ENCODE results near the gene SCAF4. TPM values are rescaled to one million over a fixed set of nuclear protein-coding genes. Genes with fewer than 3 reads are reported as not detected.
A peak's percentile ranks its signal among the peaks of the same experiment; 100 is the strongest.

The SCAF4 gene
- total and polyA plus RNA-seq, 9 of the 15 experiments (the other 6 are each of a cell fraction or from before 2014, with no cell fraction given) = 2.3 to 55.7 (median 17.2) TPM

DNA sequence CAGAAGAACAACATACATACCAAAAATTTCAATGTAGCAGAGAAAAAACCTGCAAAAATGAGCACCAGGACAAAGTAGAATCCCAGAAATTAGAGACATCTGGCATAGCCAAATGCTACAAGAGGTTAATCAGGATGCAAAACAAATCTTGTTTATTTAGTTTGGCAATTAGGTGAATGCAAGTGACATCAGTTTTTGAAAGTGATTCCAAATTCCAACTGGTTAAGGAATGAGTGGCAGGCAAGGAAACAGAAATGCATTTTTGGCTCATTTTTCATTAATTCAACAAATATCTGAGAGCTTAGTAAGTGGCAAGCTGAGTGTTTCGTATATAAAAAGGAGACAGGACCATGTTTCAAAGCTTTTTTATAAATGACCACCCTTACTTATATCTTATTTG lies 21.3 kb downstream of the SCAF4 start:
- intact Hi-C loops (cut with micrococcal nuclease) (no loop called here), in situ Hi-C loops (cut with MboI) (no loop called here)
- Histone ChIP-seq H3K4me3 (no peak overlapping the region), H3K4me2 (ENCODE audit: insufficient read depth, low read length) (no peak overlapping the region), H3K79me2 (ENCODE audit: control insufficient read depth, insufficient read depth, low read length) (peaks cover 100% of the 10 kb centered on the region), H3K9me3 (replicated peaks; ENCODE audit: control insufficient read depth, insufficient read depth, low read depth, low read length) (no peaks in the 10 kb centered on the region), H2AFZ (ENCODE audit: low read depth, low read length) (no peak overlapping the region), H3K27me3 (ENCODE audit: control insufficient read depth in 2 of 2, insufficient read depth in 2 of 2, low read length in 2 of 2) (no peaks in the 10 kb centered on the region), H3K9me1 (ENCODE audit: control insufficient read depth, insufficient read depth, low read length) (no peaks in the 10 kb centered on the region), H3K4me1 (replicated peaks in 1 of 2; ENCODE audit: control insufficient read depth in 2 of 2, insufficient read depth in 2 of 2, low read length in 2 of 2) (peaks cover 3 to 39% of the 10 kb centered on the region in 2 experiments), H3K27ac (ENCODE audit: extremely low read depth, low read depth, low read length) (no peak overlapping the region), H3K9ac (ENCODE audit: insufficient read depth in 1 of 2, low read depth in 2 of 2, low read length in 2 of 2) (no peak overlapping the region), H3K36me3 (ENCODE audit: control insufficient read depth, insufficient read depth, low read length) (peaks cover 30% of the 10 kb centered on the region), H4K20me1 (replicated peaks; ENCODE audit: control insufficient read depth, insufficient read depth, low read length) (peaks cover 29% of the 10 kb centered on the region)
- CTCF ChIA-PET (ENCODE audit: low intra/inter-chr PET ratio) = no interaction called here
- 0 out of 2 replicates have a peak, but pooled peaks have one; percentile 8 for TF ChIP-seq SUPT5H (IDR thresholded peaks at IDR 0.05)
- no peak for TF ChIP-seq SIX5 (IDR thresholded peaks at IDR 0.05; ENCODE audit: borderline replicate concordance in 1 of 2, insufficient read depth in 1 of 2, low read depth in 1 of 2, low read length in 2 of 2)
- no TSS peak for BruUV-seq (replicated peaks)
- DNase-seq (ENCODE audit: extremely low read depth in 1 of 4, low spot score in 3 of 4) (no peak), ATAC-seq (no peak), FAIRE-seq (no peak)
- POLR2A ChIA-PET = interaction anchor here (1.2 kb wide), 1 partner anchor 12 kb away, joined by 3 read pairs; no protein-coding TSS in a partner anchor
- WGBS (ENCODE audit: insufficient coverage, low coverage, missing lambda C conversion rate) = 76% methylated on average over 1 of the region's 1 CpG

DNA sequence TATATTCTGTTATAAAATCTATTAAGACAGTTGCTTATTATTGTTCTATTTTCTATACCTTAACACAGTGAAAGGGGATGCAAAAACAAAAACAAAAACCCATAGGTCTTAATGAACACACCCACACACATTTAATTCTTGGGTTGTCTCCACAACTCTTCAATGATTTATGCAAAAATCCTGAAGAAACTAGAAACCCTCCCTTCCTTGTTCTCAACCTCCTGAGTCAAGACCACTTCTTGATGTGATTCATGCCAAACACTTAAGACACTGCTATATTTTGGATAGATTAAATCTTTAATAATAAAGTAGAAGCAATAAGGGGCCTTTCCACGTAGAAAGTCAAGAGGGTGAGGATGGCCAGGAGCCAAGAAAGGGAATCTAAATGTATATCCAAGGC lies 23.4 kb downstream of the SCAF4 start:
- Histone ChIP-seq H3K27ac (ENCODE audit: extremely low read depth, low read depth, low read length) (no peak overlapping the region), H3K9ac (ENCODE audit: insufficient read depth in 1 of 2, low read depth in 2 of 2, low read length in 2 of 2) (no peak overlapping the region), H3K4me2 (ENCODE audit: insufficient read depth, low read length) (no peak overlapping the region), H3K27me3 (ENCODE audit: control insufficient read depth in 2 of 2, insufficient read depth in 2 of 2, low read length in 2 of 2) (no peaks in the 10 kb centered on the region), H3K4me1 (replicated peaks in 1 of 2; ENCODE audit: control insufficient read depth in 2 of 2, insufficient read depth in 2 of 2, low read length in 2 of 2) (peaks cover 3 to 19% of the 10 kb centered on the region in 2 experiments; a peak in 4 of 5 replicates), H4K20me1 (replicated peaks; ENCODE audit: control insufficient read depth, insufficient read depth, low read length) (peaks cover 16% of the 10 kb centered on the region; the same call in 1 of the 2 replicates), H3K36me3 (ENCODE audit: control insufficient read depth, insufficient read depth, low read length) (peaks cover 48% of the 10 kb centered on the region), H3K79me2 (ENCODE audit: control insufficient read depth, insufficient read depth, low read length) (peaks cover 100% of the 10 kb centered on the region), H3K9me3 (replicated peaks; ENCODE audit: control insufficient read depth, insufficient read depth, low read depth, low read length) (no peaks in the 10 kb centered on the region), H3K4me3 (no peak overlapping the region), H3K9me1 (ENCODE audit: control insufficient read depth, insufficient read depth, low read length) (no peaks in the 10 kb centered on the region), H2AFZ (ENCODE audit: low read depth, low read length) (no peak overlapping the region)
- FAIRE-seq (no peak), DNase-seq (ENCODE audit: extremely low read depth in 1 of 4, low spot score in 3 of 4) (no peak), ATAC-seq (no peak)
- ChIA-PET CTCF (ENCODE audit: low intra/inter-chr PET ratio) (no interaction called here), POLR2A (no interaction called here)
- 45% methylated on average over 1 of the region's 1 CpG for WGBS (ENCODE audit: insufficient coverage, low coverage, missing lambda C conversion rate)
- intact Hi-C loops (cut with micrococcal nuclease) (no loop called here), in situ Hi-C loops (cut with MboI) (no loop called here)
- TF ChIP-seq FOXK1 (CRISPR knock-in tag; IDR thresholded peaks at IDR 0.05; ENCODE audit: borderline replicate concordance) (no peak), ZNF124 (CRISPR knock-in tag; IDR thresholded peaks at IDR 0.05) (no peak), ETV1 (tag; conservative IDR thresholded peaks at IDR 0.05; ENCODE audit: low read depth) (no peak), NFIC (IDR thresholded peaks at IDR 0.05) (peak; percentile 8; the same call in 1 of the 2 replicates)
- TF ChIP-seq, protein P1, sequence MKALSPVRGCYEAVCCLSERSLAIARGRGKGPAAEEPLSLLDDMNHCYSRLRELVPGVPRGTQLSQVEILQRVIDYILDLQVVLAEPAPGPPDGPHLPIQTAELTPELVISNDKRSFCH (CRISPR knock-in tag; IDR thresholded peaks at IDR 0.05) = no peak
- TF ChIP-seq, protein P1 (tag; IDR thresholded peaks at IDR 0.05) = no peak
- TF ChIP-seq, protein P2, sequence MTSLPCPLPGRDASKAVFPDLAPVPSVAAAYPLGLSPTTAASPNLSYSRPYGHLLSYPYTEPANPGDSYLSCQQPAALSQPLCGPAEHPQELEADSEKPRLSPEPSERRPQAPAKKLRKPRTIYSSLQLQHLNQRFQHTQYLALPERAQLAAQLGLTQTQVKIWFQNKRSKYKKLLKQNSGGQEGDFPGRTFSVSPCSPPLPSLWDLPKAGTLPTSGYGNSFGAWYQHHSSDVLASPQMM (CRISPR knock-in tag; IDR thresholded peaks at IDR 0.05) = no peak
- BruUV-seq (replicated peaks) = no TSS peak

All from K562 (cell line).